ENCODE measurements around the gene PLA2G4D. TPM values are rescaled to one million over a fixed set of nuclear protein-coding genes. Genes with fewer than 3 reads are reported as not detected.

The PLA2G4D gene
- total RNA-seq, 1 experiment from 2014 or later, result not detected

GRCh38 chr15:42131826-42132806 is 37.8 kb upstream of the PLA2G4D start:
- in situ Hi-C loops (cut with HindIII; ENCODE audit: low pct_unique_long_range_greater_than_20kb, low sequenced_read_pairs), result no loop called here
- no peak for DNase-seq (ENCODE audit: low read depth, low spot score)

GRCh38 chr15:42131006-42131405 is 36.6 kb upstream of the PLA2G4D start:
- in situ Hi-C loops (cut with HindIII; ENCODE audit: low pct_unique_long_range_greater_than_20kb, low sequenced_read_pairs), result no loop called here
- no peak for DNase-seq (ENCODE audit: low read depth, low spot score)

GRCh38 chr15:42130246-42130986 is 36.1 kb upstream of the PLA2G4D start:
- in situ Hi-C loops (cut with HindIII; ENCODE audit: low pct_unique_long_range_greater_than_20kb, low sequenced_read_pairs), result no loop called here
- DNase-seq (ENCODE audit: low read depth, low spot score), result no peak

- in situ Hi-C loops (cut with HindIII; ENCODE audit: low pct_unique_long_range_greater_than_20kb, low sequenced_read_pairs), result no loop called here
- DNase-seq (ENCODE audit: low read depth, low spot score), result no peak
These were observed 35.0 kb upstream of the PLA2G4D start for GRCh38 chr15:42129364-42129763.

GRCh38 chr15:42128476-42128875 is 34.1 kb upstream of the PLA2G4D start:
- no peak for DNase-seq (ENCODE audit: low read depth, low spot score)
- in situ Hi-C loops (cut with HindIII; ENCODE audit: low pct_unique_long_range_greater_than_20kb, low sequenced_read_pairs), result no loop called here

- no peak for DNase-seq (ENCODE audit: low read depth, low spot score)
- in situ Hi-C loops (cut with HindIII; ENCODE audit: low pct_unique_long_range_greater_than_20kb, low sequenced_read_pairs), result no loop called here
These were observed 29.2 kb upstream of the PLA2G4D start for GRCh38 chr15:42123546-42123945.

- DNase-seq (ENCODE audit: low read depth, low spot score), result no peak
- in situ Hi-C loops (cut with HindIII; ENCODE audit: low pct_unique_long_range_greater_than_20kb, low sequenced_read_pairs), result no loop called here
These were observed 27.3 kb upstream of the PLA2G4D start for GRCh38 chr15:42121682-42122081.

GRCh38 chr15:42121021-42121420 is 26.7 kb upstream of the PLA2G4D start:
- in situ Hi-C loops (cut with HindIII; ENCODE audit: low pct_unique_long_range_greater_than_20kb, low sequenced_read_pairs), result no loop called here
- DNase-seq (ENCODE audit: low read depth, low spot score), result no peak

GRCh38 chr15:42120285-42120684 is 25.9 kb upstream of the PLA2G4D start:
- in situ Hi-C loops (cut with HindIII; ENCODE audit: low pct_unique_long_range_greater_than_20kb, low sequenced_read_pairs), result no loop called here
- no peak for DNase-seq (ENCODE audit: low read depth, low spot score)

- DNase-seq (ENCODE audit: low read depth, low spot score), result no peak
- in situ Hi-C loops (cut with HindIII; ENCODE audit: low pct_unique_long_range_greater_than_20kb, low sequenced_read_pairs), result no loop called here
These were observed 25.0 kb upstream of the PLA2G4D start for GRCh38 chr15:42119446-42119760.

- in situ Hi-C loops (cut with HindIII; ENCODE audit: low pct_unique_long_range_greater_than_20kb, low sequenced_read_pairs), result no loop called here
- no peak for DNase-seq (ENCODE audit: low read depth, low spot score)
These were observed 24.5 kb upstream of the PLA2G4D start for GRCh38 chr15:42118650-42119445.

- in situ Hi-C loops (cut with HindIII; ENCODE audit: low pct_unique_long_range_greater_than_20kb, low sequenced_read_pairs), result no loop called here
- no peak for DNase-seq (ENCODE audit: low read depth, low spot score)
These were observed 17.6 kb upstream of the PLA2G4D start for GRCh38 chr15:42111924-42112323.

GRCh38 chr15:42110367-42110766 is 16.0 kb upstream of the PLA2G4D start:
- in situ Hi-C loops (cut with HindIII; ENCODE audit: low pct_unique_long_range_greater_than_20kb, low sequenced_read_pairs), result no loop called here
- DNase-seq (ENCODE audit: low read depth, low spot score), result no peak

GRCh38 chr15:42108806-42109205 is 14.4 kb upstream of the PLA2G4D start:
- DNase-seq (ENCODE audit: low read depth, low spot score), result no peak
- in situ Hi-C loops (cut with HindIII; ENCODE audit: low pct_unique_long_range_greater_than_20kb, low sequenced_read_pairs), result no loop called here

GRCh38 chr15:42108189-42108588 is 13.8 kb upstream of the PLA2G4D start:
- no peak for DNase-seq (ENCODE audit: low read depth, low spot score)
- in situ Hi-C loops (cut with HindIII; ENCODE audit: low pct_unique_long_range_greater_than_20kb, low sequenced_read_pairs), result no loop called here

- no peak for DNase-seq (ENCODE audit: low read depth, low spot score)
- in situ Hi-C loops (cut with HindIII; ENCODE audit: low pct_unique_long_range_greater_than_20kb, low sequenced_read_pairs), result no loop called here
These were observed 13.1 kb upstream of the PLA2G4D start for GRCh38 chr15:42107473-42107872.

GRCh38 chr15:42106288-42106687 is 11.9 kb upstream of the PLA2G4D start:
- no peak for DNase-seq (ENCODE audit: low read depth, low spot score)
- in situ Hi-C loops (cut with HindIII; ENCODE audit: low pct_unique_long_range_greater_than_20kb, low sequenced_read_pairs), result no loop called here
